NCI-H69 (cell line): Measurements from ENCODE around the gene TMEM203.

ENCODE experiments used
- DNase-seq: peaks from one replicate; lab custom pipeline; 2025; lab: John Stamatoyannopoulos, UW

Gene TMEM203

GRCh38 chr9:137195525-137196220 is 9.8 kb downstream of the TMEM203 start:
- DNase-seq, result peak; percentile 99

- DNase-seq, result peak; percentile 84
Observed at GRCh38 chr9:137194909-137195308, 10.5 kb downstream of the TMEM203 start.

GRCh38 chr9:137194388-137194787 is 11.1 kb downstream of the TMEM203 start:
- DNase-seq, result no peak

GRCh38 chr9:137193771-137194170 is 11.7 kb downstream of the TMEM203 start:
- no peak for DNase-seq

GRCh38 chr9:137192859-137193258 is 12.6 kb downstream of the TMEM203 start:
- peak; percentile 44 for DNase-seq

GRCh38 chr9:137192448-137192780 is 13.0 kb downstream of the TMEM203 start:
- no peak for DNase-seq

GRCh38 chr9:137191691-137192447 is 13.6 kb downstream of the TMEM203 start:
- DNase-seq, result no peak

- DNase-seq, result no peak
Observed at GRCh38 chr9:137191245-137191644, 14.2 kb downstream of the TMEM203 start.

- no peak for DNase-seq
Observed at GRCh38 chr9:137190315-137190856, 15.1 kb downstream of the TMEM203 start.

- no peak for DNase-seq
Observed at GRCh38 chr9:137189297-137190295, 15.9 kb downstream of the TMEM203 start.

GRCh38 chr9:137188490-137189296 is 16.8 kb downstream of the TMEM203 start, which contains the start of the genes ANAPC2 and SSNA1:
Gene ANAPC2 (minus strand): TSS chr9:137188560. CDS start chr9:137188532, 28 bp downstream.
Gene SSNA1 (plus strand): TSS chr9:137188676. CDS start chr9:137188727, 51 bp downstream.
- DNase-seq, result peak; percentile 97

- DNase-seq, result no peak
Observed at GRCh38 chr9:137188086-137188489, 17.4 kb downstream of the TMEM203 start.

GRCh38 chr9:137187386-137187785 is 18.1 kb downstream of the TMEM203 start:
- DNase-seq, result no peak

- no peak for DNase-seq
Observed at GRCh38 chr9:137186385-137186784, 19.1 kb downstream of the TMEM203 start.

- no peak for DNase-seq
Observed at GRCh38 chr9:137185921-137186320, 19.5 kb downstream of the TMEM203 start.

- no peak for DNase-seq
Observed at GRCh38 chr9:137184881-137185660, 20.4 kb downstream of the TMEM203 start.

GRCh38 chr9:137183980-137184595 is 21.4 kb downstream of the TMEM203 start:
- no peak for DNase-seq

GRCh38 chr9:137182836-137183235 is 22.6 kb downstream of the TMEM203 start:
- DNase-seq, result no peak

GRCh38 chr9:137181680-137182079 is 23.8 kb downstream of the TMEM203 start:
- DNase-seq, result no peak

- no peak for DNase-seq
Observed at GRCh38 chr9:137180491-137180890, 25.0 kb downstream of the TMEM203 start.
